RWPE2 (cell line): ENCODE measurements around the gene OSM.
A peak's percentile ranks its signal among the peaks of the same experiment; 100 is the strongest.

Source experiments
- ATAC-seq: fragments of 200-7000 bp; cut with Tn5 transposase; 3 replicates; pipeline ENCODE4 v1.9.1; 2021; ENCODE audit warnings: low read depth
- DNase-seq: peaks from one replicate; pipeline ENCODE4 v3.0.0-alpha.2; 2020; ENCODE audit warnings: low spot score
- H3K27ac ChIP-seq: fragments of 450-650 bp; 2 replicates; pipeline ENCODE4 v1.5.1; 2017; ENCODE audit warnings: mild to moderate bottlenecking; ENCODE audit not compliant: poor library complexity, severe bottlenecking
- H3K27me3 ChIP-seq: fragments of 250-450 bp; sonication (Bioruptor Pico); 2 replicates; pipeline ENCODE4 v1.5.1; 2021; ENCODE audit warnings: mild to moderate bottlenecking, moderate library complexity; ENCODE audit not compliant: insufficient read depth, poor library complexity, severe bottlenecking
- H3K36me3 ChIP-seq: fragments of 250-450 bp; sonication (Bioruptor Pico); 2 replicates; pipeline ENCODE4 v1.5.1; 2020; ENCODE audit warnings: low read depth, mild to moderate bottlenecking, moderate library complexity
- H3K4me1 ChIP-seq: fragments of 250-450 bp; sonication (Bioruptor Pico); 2 replicates; pipeline ENCODE4 v1.5.1; 2021; ENCODE audit warnings: mild to moderate bottlenecking, moderate library complexity; ENCODE audit not compliant: insufficient read depth, poor library complexity, severe bottlenecking
- H3K4me3 ChIP-seq: fragments of 250-450 bp; sonication (Bioruptor Pico); 2 replicates; pipeline ENCODE4 v1.5.1; 2021; ENCODE audit warnings: mild to moderate bottlenecking, moderate library complexity; ENCODE audit not compliant: severe bottlenecking
- H3K9me3 ChIP-seq: fragments of 250-450 bp; sonication (Bioruptor Pico); 2 replicates; pipeline ENCODE4 v1.5.1; 2021; ENCODE audit warnings: mild to moderate bottlenecking, moderate library complexity; ENCODE audit not compliant: severe bottlenecking
- TF ChIP-seq, protein P1 (sequence below): fragments of 450-650 bp; IDR thresholded peaks from one replicate; pipeline ENCODE4 v1.5.1; 2017; ENCODE audit warnings: mild to moderate bottlenecking, moderate library complexity; ENCODE audit not compliant: poor library complexity, severe bottlenecking

OSM gene

DNA sequence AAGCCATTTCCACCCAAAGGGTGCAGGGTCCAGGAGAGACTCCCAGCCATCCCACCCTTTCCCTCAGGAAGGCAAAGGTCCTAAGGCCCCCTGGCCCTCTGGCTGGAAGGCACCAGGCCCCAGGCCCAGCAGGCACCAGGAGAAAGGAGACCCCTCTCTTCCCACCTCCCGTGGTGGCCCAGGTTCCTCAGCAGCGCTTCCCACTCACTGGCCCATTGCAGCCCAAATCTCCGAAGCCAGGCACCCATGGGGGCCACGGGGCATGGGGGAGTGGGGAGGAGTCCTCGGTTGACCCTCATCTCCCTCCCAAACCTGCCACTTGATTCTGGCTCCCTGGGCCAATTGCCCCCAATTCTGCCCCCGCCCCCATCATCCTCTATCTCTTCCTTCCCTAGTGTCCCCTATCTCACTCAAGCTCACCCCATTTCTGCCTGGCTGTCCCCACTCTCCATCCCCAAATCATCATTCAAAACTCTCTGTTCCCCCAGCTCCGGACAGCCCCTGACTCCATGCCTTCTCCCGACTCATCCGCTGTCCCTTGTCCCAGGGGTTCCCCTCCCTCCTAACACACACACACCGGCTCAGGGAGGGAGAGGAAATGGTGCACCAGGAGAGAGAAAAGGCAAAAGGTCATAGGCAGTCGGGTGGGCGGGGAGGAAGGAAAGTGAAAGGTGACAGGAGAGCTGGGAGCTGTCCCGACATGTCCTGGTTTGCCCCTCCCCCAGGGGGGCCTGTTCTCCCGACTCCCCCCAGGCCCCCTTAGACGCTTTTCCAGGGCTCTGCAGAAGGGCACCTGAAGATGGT, 21.3 kb downstream of the OSM start:
- Histone ChIP-seq H3K4me3 (peak overlapping the region; percentile 36), H3K27ac (peak overlapping the region; percentile 8)

DNA sequence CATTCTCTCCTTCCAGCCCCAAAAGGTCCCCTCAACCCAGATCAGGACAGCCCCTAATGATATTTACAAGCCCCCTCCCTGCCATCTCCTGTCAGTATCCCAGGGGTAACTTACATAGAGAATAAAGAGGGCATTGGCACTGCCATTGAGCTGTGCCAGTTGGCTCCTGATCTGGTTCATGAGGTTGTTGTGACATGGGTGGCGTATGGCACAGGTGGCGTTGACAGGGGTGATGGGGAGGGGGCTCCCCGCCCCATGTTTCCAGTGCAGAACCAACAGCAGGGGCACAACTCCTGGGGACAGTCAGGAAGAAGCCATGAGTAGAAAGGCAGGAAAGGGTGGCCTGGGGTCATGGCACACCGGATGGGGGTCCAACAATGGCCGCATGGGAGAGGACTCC, 22.0 kb downstream of the OSM start:
- Histone ChIP-seq H3K9me3 (no peaks in the 10 kb centered on the region), H3K4me3 (no peak overlapping the region), H3K27me3 (no peaks in the 10 kb centered on the region), H3K4me1 (peaks cover 3% of the 10 kb centered on the region), H3K27ac (no peak overlapping the region), H3K36me3 (no peaks in the 10 kb centered on the region)
- TF ChIP-seq, protein P1, sequence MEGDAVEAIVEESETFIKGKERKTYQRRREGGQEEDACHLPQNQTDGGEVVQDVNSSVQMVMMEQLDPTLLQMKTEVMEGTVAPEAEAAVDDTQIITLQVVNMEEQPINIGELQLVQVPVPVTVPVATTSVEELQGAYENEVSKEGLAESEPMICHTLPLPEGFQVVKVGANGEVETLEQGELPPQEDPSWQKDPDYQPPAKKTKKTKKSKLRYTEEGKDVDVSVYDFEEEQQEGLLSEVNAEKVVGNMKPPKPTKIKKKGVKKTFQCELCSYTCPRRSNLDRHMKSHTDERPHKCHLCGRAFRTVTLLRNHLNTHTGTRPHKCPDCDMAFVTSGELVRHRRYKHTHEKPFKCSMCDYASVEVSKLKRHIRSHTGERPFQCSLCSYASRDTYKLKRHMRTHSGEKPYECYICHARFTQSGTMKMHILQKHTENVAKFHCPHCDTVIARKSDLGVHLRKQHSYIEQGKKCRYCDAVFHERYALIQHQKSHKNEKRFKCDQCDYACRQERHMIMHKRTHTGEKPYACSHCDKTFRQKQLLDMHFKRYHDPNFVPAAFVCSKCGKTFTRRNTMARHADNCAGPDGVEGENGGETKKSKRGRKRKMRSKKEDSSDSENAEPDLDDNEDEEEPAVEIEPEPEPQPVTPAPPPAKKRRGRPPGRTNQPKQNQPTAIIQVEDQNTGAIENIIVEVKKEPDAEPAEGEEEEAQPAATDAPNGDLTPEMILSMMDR, result no peak
- DNase-seq (no peak), ATAC-seq (no peak)

More for the DNA sequence above, 21.3 kb downstream of the OSM start:
- DNase-seq (no peak), ATAC-seq (no peak)
- peaks cover 3% of the 10 kb centered on the region for H3K4me1 ChIP-seq
- H3K9me3 ChIP-seq, result no peaks in the 10 kb centered on the region
- TF ChIP-seq, protein P1, result no peak
- no peaks in the 10 kb centered on the region for H3K36me3 ChIP-seq
- no peaks in the 10 kb centered on the region for H3K27me3 ChIP-seq

DNA sequence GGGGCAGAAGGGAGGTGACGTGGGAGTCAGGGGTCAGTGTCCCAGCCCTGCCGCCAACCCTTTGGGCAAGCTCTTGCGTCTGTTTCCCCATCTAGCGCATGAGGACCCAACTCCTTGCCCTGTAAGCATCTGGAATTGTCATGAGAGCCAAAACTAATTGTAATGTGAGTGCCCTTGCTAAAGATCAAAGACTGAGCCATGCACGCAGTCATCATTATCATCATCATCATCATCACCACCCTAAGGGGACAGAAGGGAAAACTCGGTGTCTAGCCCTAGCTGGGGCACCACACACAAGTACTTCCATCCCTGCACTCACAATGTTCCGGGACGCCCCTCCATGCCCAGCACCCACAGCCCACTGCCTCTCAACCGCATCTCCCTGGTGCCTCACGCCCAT, 22.6 kb downstream of the OSM start:
- TF ChIP-seq, protein P1, result no peak
- Histone ChIP-seq H3K9me3 (no peaks in the 10 kb centered on the region), H3K27ac (no peak overlapping the region), H3K36me3 (no peaks in the 10 kb centered on the region), H3K4me1 (peaks cover 3% of the 10 kb centered on the region), H3K4me3 (no peak overlapping the region), H3K27me3 (no peaks in the 10 kb centered on the region)
- ATAC-seq, result no peak
- no peak for DNase-seq

DNA sequence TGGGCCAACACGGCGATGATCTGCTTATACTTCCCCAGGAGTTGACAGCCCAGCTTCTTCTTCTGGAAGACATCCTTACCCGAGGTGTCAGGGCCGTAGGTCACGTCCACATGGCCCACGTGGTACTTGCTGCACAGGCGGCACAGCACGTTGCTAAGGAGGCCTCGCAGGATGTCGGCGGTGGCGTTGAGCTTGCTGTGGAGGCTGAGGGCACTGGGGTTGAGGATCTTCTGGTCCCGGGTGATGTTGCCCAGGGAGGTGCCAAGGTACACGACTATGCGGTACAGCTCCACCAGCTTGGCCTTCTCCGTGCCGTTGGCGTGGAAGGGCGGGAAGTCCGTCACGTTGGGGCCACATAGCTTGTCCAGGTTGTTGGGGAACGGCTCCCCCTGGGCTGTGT, 23.0 kb downstream of the OSM start:
- no peaks in the 10 kb centered on the region for H3K27me3 ChIP-seq
- TF ChIP-seq, protein P1, result no peak
- no peak overlapping the region for H3K27ac ChIP-seq
- no peak for DNase-seq
- peaks cover 3% of the 10 kb centered on the region for H3K4me1 ChIP-seq
- H3K4me3 ChIP-seq, result no peak overlapping the region
- no peaks in the 10 kb centered on the region for H3K36me3 ChIP-seq
- H3K9me3 ChIP-seq, result no peaks in the 10 kb centered on the region
- ATAC-seq, result no peak
